Endothelial cell (in vitro differentiated cells): ENCODE results near the gene TSPO2. TPM values are rescaled to one million over a fixed set of nuclear protein-coding genes. Genes with fewer than 3 reads are reported as not detected.

Experiments
- DNase-seq: peaks from one replicate; pipeline ENCODE4 v3.0.0; 2021; ENCODE audit warnings: low spot score
- H3K27ac Mint-ChIP-seq: one replicate; pipeline ENCODE4 v1.8.0; 2021; ENCODE audit warnings: mixed read lengths, inconsistent platforms; ENCODE audit not compliant: unreplicated experiment
- H3K27me3 Mint-ChIP-seq: one replicate; pipeline ENCODE4 v1.8.0; 2021; ENCODE audit warnings: mild to moderate bottlenecking, moderate library complexity, mixed read lengths, inconsistent platforms; ENCODE audit not compliant: unreplicated experiment
- H3K36me3 Mint-ChIP-seq: one replicate; pipeline ENCODE4 v1.8.0; 2021; ENCODE audit warnings: mild to moderate bottlenecking, low read depth, mixed read lengths, inconsistent platforms; ENCODE audit not compliant: unreplicated experiment
- H3K4me1 Mint-ChIP-seq: one replicate; pipeline ENCODE4 v1.8.0; 2021; ENCODE audit warnings: mild to moderate bottlenecking, mixed read lengths, inconsistent platforms; ENCODE audit not compliant: unreplicated experiment
- H3K4me3 Mint-ChIP-seq: one replicate; pipeline ENCODE4 v1.8.0; 2021; ENCODE audit warnings: mild to moderate bottlenecking, mixed read lengths, inconsistent platforms; ENCODE audit not compliant: unreplicated experiment
- H3K9me3 Mint-ChIP-seq: one replicate; pipeline ENCODE4 v1.8.0; 2021; ENCODE audit warnings: mixed read lengths, inconsistent platforms; ENCODE audit not compliant: unreplicated experiment
- total RNA-seq: library from RNA; stranded (reverse); fragmentation: NEBNext Ultra II Directional; extraction: Animal tissue kit (Norgen Biotek cat#: 25700); gene quantifications from one replicate; pipeline ENCODE4 v1.2.1, GENCODE V29; 2021; ENCODE audit not compliant: unreplicated experiment
- TF ChIP-seq, protein P1 (sequence below): fragments of 200-600 bp; sonication (generic); IDR thresholded peaks from one replicate; pipeline ENCODE4 v1.5.0; 2021; ENCODE audit warnings: antibody characterized with exemption; ENCODE audit not compliant: unreplicated experiment

The TSPO2 gene
- total RNA-seq, 1 donor from 2014 or later, result not detected

- peaks cover 10% of the 10 kb centered on the region for H3K36me3 Mint-ChIP-seq
- no peaks in the 10 kb centered on the region for H3K9me3 Mint-ChIP-seq
- DNase-seq, result no peak
- peaks cover 14% of the 10 kb centered on the region for H3K27me3 Mint-ChIP-seq
- peak overlapping the region; percentile 93 for H3K4me3 Mint-ChIP-seq
- peak overlapping the region; percentile 90 for H3K27ac Mint-ChIP-seq
- TF ChIP-seq, protein P1, sequence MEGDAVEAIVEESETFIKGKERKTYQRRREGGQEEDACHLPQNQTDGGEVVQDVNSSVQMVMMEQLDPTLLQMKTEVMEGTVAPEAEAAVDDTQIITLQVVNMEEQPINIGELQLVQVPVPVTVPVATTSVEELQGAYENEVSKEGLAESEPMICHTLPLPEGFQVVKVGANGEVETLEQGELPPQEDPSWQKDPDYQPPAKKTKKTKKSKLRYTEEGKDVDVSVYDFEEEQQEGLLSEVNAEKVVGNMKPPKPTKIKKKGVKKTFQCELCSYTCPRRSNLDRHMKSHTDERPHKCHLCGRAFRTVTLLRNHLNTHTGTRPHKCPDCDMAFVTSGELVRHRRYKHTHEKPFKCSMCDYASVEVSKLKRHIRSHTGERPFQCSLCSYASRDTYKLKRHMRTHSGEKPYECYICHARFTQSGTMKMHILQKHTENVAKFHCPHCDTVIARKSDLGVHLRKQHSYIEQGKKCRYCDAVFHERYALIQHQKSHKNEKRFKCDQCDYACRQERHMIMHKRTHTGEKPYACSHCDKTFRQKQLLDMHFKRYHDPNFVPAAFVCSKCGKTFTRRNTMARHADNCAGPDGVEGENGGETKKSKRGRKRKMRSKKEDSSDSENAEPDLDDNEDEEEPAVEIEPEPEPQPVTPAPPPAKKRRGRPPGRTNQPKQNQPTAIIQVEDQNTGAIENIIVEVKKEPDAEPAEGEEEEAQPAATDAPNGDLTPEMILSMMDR, result no peak
- peaks cover 45% of the 10 kb centered on the region for H3K4me1 Mint-ChIP-seq
Observed at GRCh38 chr6:41074692-41075436, 32.6 kb downstream of the TSPO2 start.

GRCh38 chr6:41075651-41076626, 33.7 kb downstream of the TSPO2 start:
- H3K4me1 Mint-ChIP-seq, result peaks cover 52% of the 10 kb centered on the region
- no peak overlapping the region for H3K4me3 Mint-ChIP-seq
- no peak for DNase-seq
- H3K36me3 Mint-ChIP-seq, result peaks cover 15% of the 10 kb centered on the region
- TF ChIP-seq, protein P1, result no peak
- H3K27ac Mint-ChIP-seq, result peak overlapping the region; percentile 6
- no peaks in the 10 kb centered on the region for H3K9me3 Mint-ChIP-seq
- H3K27me3 Mint-ChIP-seq, result peaks cover 14% of the 10 kb centered on the region

GRCh38 chr6:41077536-41077935, 35.3 kb downstream of the TSPO2 start:
- TF ChIP-seq, protein P1, result no peak
- Mint-ChIP-seq H3K36me3 (peaks cover 15% of the 10 kb centered on the region), H3K27me3 (peaks cover 9% of the 10 kb centered on the region), H3K9me3 (no peaks in the 10 kb centered on the region), H3K4me3 (no peak overlapping the region), H3K4me1 (peaks cover 52% of the 10 kb centered on the region), H3K27ac (no peak overlapping the region)
- no peak for DNase-seq

- H3K36me3 Mint-ChIP-seq, result peaks cover 15% of the 10 kb centered on the region
Observed at GRCh38 chr6:41078101-41078500, 35.8 kb downstream of the TSPO2 start.

More at GRCh38 chr6:41078101-41078500, 35.8 kb downstream of the TSPO2 start:
- Mint-ChIP-seq H3K27me3 (peaks cover 6% of the 10 kb centered on the region), H3K4me3 (no peak overlapping the region), H3K4me1 (peaks cover 52% of the 10 kb centered on the region), H3K27ac (no peak overlapping the region), H3K9me3 (no peaks in the 10 kb centered on the region)
- TF ChIP-seq, protein P1, result no peak
- DNase-seq, result no peak
